ENCODE results near the gene ENTPD8. TPM values are rescaled to one million over a fixed set of nuclear protein-coding genes. Genes with fewer than 3 reads are reported as not detected.
"Not testable (repeated sequence)": the region's sequence is repeated elsewhere in the genome, so short reads cannot be mapped to it uniquely, and the experiment has no call there.

Gene ENTPD8
- total RNA-seq, 4 donors from 2014 or later = not detected

DNA sequence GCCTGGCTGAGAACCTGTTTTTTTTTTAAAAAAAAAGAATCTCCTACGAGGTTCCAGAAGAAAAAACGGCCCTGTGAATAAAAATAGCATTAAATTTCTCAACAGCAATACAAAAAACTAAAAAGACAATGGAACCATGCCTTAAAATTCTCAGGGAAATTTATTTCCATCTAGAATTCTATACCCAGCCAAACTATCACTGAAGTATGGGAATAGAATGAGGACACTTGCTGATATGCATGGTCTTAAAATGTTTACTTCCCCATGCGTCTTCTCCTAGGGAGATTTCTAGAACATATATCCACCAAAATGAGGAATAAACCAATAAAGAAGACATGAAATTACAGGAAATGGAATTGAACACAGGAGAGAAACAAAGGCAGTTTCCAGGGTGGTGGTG, 34.5 kb upstream of the ENTPD8 start:
- Histone ChIP-seq H3K9me3 (peaks cover 0 to 22% (median 2%) of the 10 kb centered on the region in 4 donors), H3K4me3 (no peak overlapping the region), H3K4me1 (no peaks in the 10 kb centered on the region), H3K36me3 (peaks cover 0 to 62% (median 0%) of the 10 kb centered on the region in 3 donors), H3K27me3 (no peaks in the 10 kb centered on the region), H3K27ac (no peak overlapping the region)
- 83 to 86% methylated on average over 3 of the region's 3 CpGs for WGBS, 2 donors
- DNase-seq (ENCODE audit: low spot score in 2 of 2) = no peak
- no peak for TF ChIP-seq POLR2A (IDR thresholded peaks at IDR 0.05)
- TF ChIP-seq, protein P1, sequence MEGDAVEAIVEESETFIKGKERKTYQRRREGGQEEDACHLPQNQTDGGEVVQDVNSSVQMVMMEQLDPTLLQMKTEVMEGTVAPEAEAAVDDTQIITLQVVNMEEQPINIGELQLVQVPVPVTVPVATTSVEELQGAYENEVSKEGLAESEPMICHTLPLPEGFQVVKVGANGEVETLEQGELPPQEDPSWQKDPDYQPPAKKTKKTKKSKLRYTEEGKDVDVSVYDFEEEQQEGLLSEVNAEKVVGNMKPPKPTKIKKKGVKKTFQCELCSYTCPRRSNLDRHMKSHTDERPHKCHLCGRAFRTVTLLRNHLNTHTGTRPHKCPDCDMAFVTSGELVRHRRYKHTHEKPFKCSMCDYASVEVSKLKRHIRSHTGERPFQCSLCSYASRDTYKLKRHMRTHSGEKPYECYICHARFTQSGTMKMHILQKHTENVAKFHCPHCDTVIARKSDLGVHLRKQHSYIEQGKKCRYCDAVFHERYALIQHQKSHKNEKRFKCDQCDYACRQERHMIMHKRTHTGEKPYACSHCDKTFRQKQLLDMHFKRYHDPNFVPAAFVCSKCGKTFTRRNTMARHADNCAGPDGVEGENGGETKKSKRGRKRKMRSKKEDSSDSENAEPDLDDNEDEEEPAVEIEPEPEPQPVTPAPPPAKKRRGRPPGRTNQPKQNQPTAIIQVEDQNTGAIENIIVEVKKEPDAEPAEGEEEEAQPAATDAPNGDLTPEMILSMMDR (IDR thresholded peaks at IDR 0.05) = no peak
- TF ChIP-seq EP300 (IDR thresholded peaks at IDR 0.05) = no peak

- 92 to 94% methylated on average over 18 of the region's 18 CpGs for WGBS, 2 donors
- H3K27ac ChIP-seq = no peak overlapping the region
- no peak for TF ChIP-seq POLR2A (IDR thresholded peaks at IDR 0.05)
- no peak for TF ChIP-seq EP300 (IDR thresholded peaks at IDR 0.05)
- TF ChIP-seq, protein P1 (IDR thresholded peaks at IDR 0.05) = no peak
- DNase-seq (ENCODE audit: low spot score in 2 of 2) = no peak
- H3K4me3 ChIP-seq = no peak overlapping the region
- H3K36me3 ChIP-seq = peaks cover 0 to 55% (median 0%) of the 10 kb centered on the region in 3 donors
- no peaks in the 10 kb centered on the region for H3K4me1 ChIP-seq
- H3K9me3 ChIP-seq = peaks cover 0 to 22% (median 2%) of the 10 kb centered on the region in 4 donors
- H3K27me3 ChIP-seq = no peaks in the 10 kb centered on the region
Observed at GRCh38 chr9:137474271-137474670, 33.1 kb upstream of the ENTPD8 start.

DNA sequence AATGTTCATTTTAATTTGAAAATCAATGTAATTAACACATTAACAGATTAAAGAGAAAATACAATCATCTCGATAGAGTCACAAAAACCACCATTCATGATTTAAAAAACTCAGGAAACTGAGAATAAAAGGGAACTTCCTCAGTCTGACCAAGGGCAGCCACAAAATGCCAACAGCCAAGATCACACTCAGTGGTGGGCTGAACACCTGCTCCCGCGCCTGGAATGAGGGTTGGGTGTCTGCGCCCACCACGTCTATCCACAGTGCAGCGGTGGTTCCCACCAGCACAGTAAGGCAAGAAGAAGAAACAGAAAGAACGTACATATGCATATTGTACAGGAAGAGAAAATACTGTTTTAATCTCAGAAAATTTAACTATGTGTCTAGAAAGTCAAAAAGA, 29.6 kb upstream of the ENTPD8 start:
- WGBS, 2 donors = 66 to 69% methylated on average over 7 of the region's 7 CpGs
- Histone ChIP-seq H3K36me3 (peaks cover 0 to 31% (median 0%) of the 10 kb centered on the region in 3 donors), H3K4me3 (no peak overlapping the region), H3K27ac (no peak overlapping the region), H3K9me3 (peaks cover 0 to 9% (median 2%) of the 10 kb centered on the region in 4 donors), H3K27me3 (no peaks in the 10 kb centered on the region), H3K4me1 (no peaks in the 10 kb centered on the region)
- no peak for DNase-seq (ENCODE audit: low spot score in 2 of 2)
- TF ChIP-seq, protein P1 (IDR thresholded peaks at IDR 0.05) = no peak
- TF ChIP-seq POLR2A (IDR thresholded peaks at IDR 0.05) (no peak), EP300 (IDR thresholded peaks at IDR 0.05) (no peak)

DNA sequence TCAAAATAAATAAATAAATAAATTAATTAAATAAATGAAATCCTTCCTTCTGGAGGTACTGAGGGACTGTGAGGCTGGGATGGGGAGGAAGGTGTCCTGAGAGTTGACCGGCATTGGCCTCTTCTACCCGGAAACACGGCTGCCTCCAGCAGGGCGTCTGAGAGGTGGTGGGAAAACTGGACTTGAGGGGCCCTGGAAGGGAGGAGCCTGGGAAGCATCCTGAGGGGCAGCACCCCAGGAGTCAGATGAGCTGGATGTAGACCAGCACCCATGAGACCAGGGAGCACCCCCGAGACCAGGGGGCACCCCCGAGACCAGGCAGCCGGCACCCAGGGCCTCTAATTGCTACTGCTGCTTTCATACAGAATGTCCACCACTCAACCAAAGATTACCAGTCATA, 26.7 kb upstream of the ENTPD8 start:
- Histone ChIP-seq H3K4me1 (no peaks in the 10 kb centered on the region), H3K27me3 (no peaks in the 10 kb centered on the region), H3K4me3 (no peak overlapping the region), H3K9me3 (no peaks in the 10 kb centered on the region), H3K27ac (no peak overlapping the region), H3K36me3 (peaks cover 0 to 32% (median 0%) of the 10 kb centered on the region in 3 donors)
- TF ChIP-seq POLR2A (IDR thresholded peaks at IDR 0.05) (no peak), EP300 (IDR thresholded peaks at IDR 0.05) (no peak)
- TF ChIP-seq, protein P1 (IDR thresholded peaks at IDR 0.05) = no peak
- 96 to 99% methylated on average over 7 of the region's 7 CpGs for WGBS, 2 donors
- no peak for DNase-seq (ENCODE audit: low spot score in 2 of 2)

- DNase-seq (ENCODE audit: low spot score in 2 of 2) = peak in 1 of 2 donors; percentile 10
- Histone ChIP-seq H3K27me3 (no peaks in the 10 kb centered on the region), H3K36me3 (peaks cover 0 to 31% (median 0%) of the 10 kb centered on the region in 3 donors), H3K27ac (no peak overlapping the region), H3K4me3 (no peak overlapping the region), H3K4me1 (peaks cover 0 to under 1% (median 0%) of the 10 kb centered on the region in 4 donors), H3K9me3 (no peaks in the 10 kb centered on the region)
- WGBS, 2 donors = 94 to 95% methylated on average over 16 of the region's 16 CpGs
- TF ChIP-seq, protein P1 (IDR thresholded peaks at IDR 0.05) = no peak
- no peak for TF ChIP-seq EP300 (IDR thresholded peaks at IDR 0.05)
- TF ChIP-seq POLR2A (IDR thresholded peaks at IDR 0.05) = no peak
Observed at GRCh38 chr9:137467161-137467581, 26.0 kb upstream of the ENTPD8 start.

GRCh38 chr9:137466389-137467085, 25.4 kb upstream of the ENTPD8 start:
- H3K4me1 ChIP-seq; H3K27ac ChIP-seq; H3K9me3 ChIP-seq; H3K27me3 ChIP-seq; DNase-seq (ENCODE audit: low spot score in 2 of 2); H3K4me3 ChIP-seq: not testable (repeated sequence)
- WGBS, 2 donors = 91% methylated on average over 35 of the region's 35 CpGs
- H3K36me3 ChIP-seq = peaks cover 0 to 37% (median 0%) of the 10 kb centered on the region in 3 donors
